Measurements from ENCODE around the gene NRIP1.
"Not testable (repeated sequence)": the region's sequence is repeated elsewhere in the genome, so short reads cannot be mapped to it uniquely, and the experiment has no call there.

Gene NRIP1

GRCh38 chr21:15037900-15038293, 26.9 kb downstream of the NRIP1 start:
- DNase-seq (ENCODE audit: low spot score): no peak
- in situ Hi-C loops (cut with MboI; ENCODE audit: low sequenced_read_pairs, unreplicated experiment): loop anchor here (25.0 kb wide), 1 partner anchor 501 kb away; the partner anchor contains the start of gene SAMSN1
- TF ChIP-seq CTCF (IDR thresholded peaks at IDR 0.05; ENCODE audit: borderline replicate concordance, control extremely low read depth, extremely low read depth, insufficient read depth, missing control alignments): no peak

GRCh38 chr21:15037095-15037899, 27.5 kb downstream of the NRIP1 start:
- no peak for DNase-seq (ENCODE audit: low spot score)
- in situ Hi-C loops (cut with MboI; ENCODE audit: low sequenced_read_pairs, unreplicated experiment): loop anchor here (25.0 kb wide), 1 partner anchor 500 kb away; the partner anchor contains the start of gene SAMSN1
- no peak for TF ChIP-seq CTCF (IDR thresholded peaks at IDR 0.05; ENCODE audit: borderline replicate concordance, control extremely low read depth, extremely low read depth, insufficient read depth, missing control alignments)

GRCh38 chr21:15036189-15036588, 28.6 kb downstream of the NRIP1 start:
- TF ChIP-seq CTCF (IDR thresholded peaks at IDR 0.05; ENCODE audit: borderline replicate concordance, control extremely low read depth, extremely low read depth, insufficient read depth, missing control alignments): no peak
- no peak for DNase-seq (ENCODE audit: low spot score)

GRCh38 chr21:15034126-15034853, 30.5 kb downstream of the NRIP1 start:
- TF ChIP-seq CTCF (IDR thresholded peaks at IDR 0.05; ENCODE audit: borderline replicate concordance, control extremely low read depth, extremely low read depth, insufficient read depth, missing control alignments): no peak
- no peak for DNase-seq (ENCODE audit: low spot score)
- in situ Hi-C loops (cut with MboI; ENCODE audit: low sequenced_read_pairs, unreplicated experiment): loop anchor here (25.0 kb wide), 1 partner anchor 497 kb away; the partner anchor contains the start of gene SAMSN1

More at GRCh38 chr21:15036189-15036588, 28.6 kb downstream of the NRIP1 start:
- in situ Hi-C loops (cut with MboI; ENCODE audit: low sequenced_read_pairs, unreplicated experiment): loop anchor here (25.0 kb wide), 1 partner anchor 499 kb away; the partner anchor contains the start of gene SAMSN1

- DNase-seq (ENCODE audit: low spot score): no peak
- in situ Hi-C loops (cut with MboI; ENCODE audit: low sequenced_read_pairs, unreplicated experiment): loop anchor here (25.0 kb wide), 1 partner anchor 495 kb away; the partner anchor contains the start of gene SAMSN1
- no peak for TF ChIP-seq CTCF (IDR thresholded peaks at IDR 0.05; ENCODE audit: borderline replicate concordance, control extremely low read depth, extremely low read depth, insufficient read depth, missing control alignments)
Observed at GRCh38 chr21:15031790-15032357, 32.9 kb downstream of the NRIP1 start.

- in situ Hi-C loops (cut with MboI; ENCODE audit: low sequenced_read_pairs, unreplicated experiment): loop anchor here (25.0 kb wide), 1 partner anchor 494 kb away; the partner anchor contains the start of gene SAMSN1
- DNase-seq (ENCODE audit: low spot score): not testable (repeated sequence)
Observed at GRCh38 chr21:15031362-15031761, 33.4 kb downstream of the NRIP1 start.

- not testable (repeated sequence) for DNase-seq (ENCODE audit: low spot score)
Observed at GRCh38 chr21:15030861-15031260, 33.9 kb downstream of the NRIP1 start.

More at GRCh38 chr21:15030861-15031260, 33.9 kb downstream of the NRIP1 start:
- in situ Hi-C loops (cut with MboI; ENCODE audit: low sequenced_read_pairs, unreplicated experiment): loop anchor here (25.0 kb wide), 1 partner anchor 494 kb away; the partner anchor contains the start of gene SAMSN1

Measured in GM13976 (cell line).